ENCODE measurements around the gene MTMR12. TPM values are rescaled to one million over a fixed set of nuclear protein-coding genes. Genes with fewer than 3 reads are reported as not detected.

Gene MTMR12
- total and polyA plus RNA-seq, 2 experiments from 2014 or later: 18.3 to 51.6 TPM

DNA sequence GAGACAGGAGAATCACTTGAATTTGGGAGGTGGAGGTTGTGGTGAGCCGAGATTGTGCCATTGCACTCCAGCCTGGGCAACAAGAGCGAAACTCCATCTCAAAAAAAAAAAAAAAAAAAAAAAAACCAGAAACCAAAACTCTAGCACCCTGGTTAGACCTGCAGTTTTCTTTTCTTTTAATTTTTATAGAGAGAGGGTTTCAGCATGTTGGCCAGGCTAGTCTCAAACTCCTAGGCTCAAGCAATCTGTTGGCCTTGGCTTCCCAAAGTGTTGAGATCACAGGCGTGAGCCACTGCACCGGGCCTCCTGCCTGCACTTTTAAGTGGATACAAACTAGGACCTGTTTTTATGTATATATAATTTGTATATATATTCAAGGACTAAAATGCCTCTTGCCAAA, 12.9 kb upstream of the MTMR12 start (continued):
- TF ChIP-seq JUNB (IDR thresholded peaks at IDR 0.05; ENCODE audit: unreplicated experiment) (no peak), ZNF331 (CRISPR knock-in tag; IDR thresholded peaks at IDR 0.05; ENCODE audit: low read depth) (no peak)

DNA sequence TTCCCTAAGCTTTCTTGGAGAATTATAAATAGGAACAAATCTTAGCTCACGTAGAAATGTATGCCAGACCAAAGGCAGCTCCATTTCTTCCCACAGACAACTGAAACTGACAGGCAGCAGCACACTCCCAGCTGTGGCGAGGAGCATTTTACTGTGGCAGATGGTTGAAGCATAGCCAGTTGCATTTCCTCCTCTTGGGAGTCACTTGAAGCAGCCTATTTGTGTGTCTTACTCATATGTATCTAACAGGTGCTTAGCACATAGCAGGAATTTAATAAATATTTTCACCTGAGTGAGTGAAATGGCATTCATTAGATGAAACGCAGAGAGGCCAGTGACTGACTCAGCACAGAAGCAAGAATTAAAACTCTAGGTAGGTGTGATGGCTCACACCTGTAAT, 12.3 kb upstream of the MTMR12 start:
- Mint-ChIP-seq H3K27ac (no peak overlapping the region), H3K4me3 (no peak overlapping the region), H3K4me1 (peaks cover 2% of the 10 kb centered on the region; the same call in 1 of the 3 replicates), H3K27me3 (ENCODE audit: insufficient read depth, low read depth, poor library complexity) (peaks cover 4% of the 10 kb centered on the region), H3K9me3 (peaks cover 5% of the 10 kb centered on the region; the same call in 2 of the 3 replicates), H3K36me3 (ENCODE audit: low read depth) (no peaks in the 10 kb centered on the region)
- no peak for TF ChIP-seq STAT1 (IDR thresholded peaks at IDR 0.05; ENCODE audit: unreplicated experiment)
- TF ChIP-seq, protein P1, sequence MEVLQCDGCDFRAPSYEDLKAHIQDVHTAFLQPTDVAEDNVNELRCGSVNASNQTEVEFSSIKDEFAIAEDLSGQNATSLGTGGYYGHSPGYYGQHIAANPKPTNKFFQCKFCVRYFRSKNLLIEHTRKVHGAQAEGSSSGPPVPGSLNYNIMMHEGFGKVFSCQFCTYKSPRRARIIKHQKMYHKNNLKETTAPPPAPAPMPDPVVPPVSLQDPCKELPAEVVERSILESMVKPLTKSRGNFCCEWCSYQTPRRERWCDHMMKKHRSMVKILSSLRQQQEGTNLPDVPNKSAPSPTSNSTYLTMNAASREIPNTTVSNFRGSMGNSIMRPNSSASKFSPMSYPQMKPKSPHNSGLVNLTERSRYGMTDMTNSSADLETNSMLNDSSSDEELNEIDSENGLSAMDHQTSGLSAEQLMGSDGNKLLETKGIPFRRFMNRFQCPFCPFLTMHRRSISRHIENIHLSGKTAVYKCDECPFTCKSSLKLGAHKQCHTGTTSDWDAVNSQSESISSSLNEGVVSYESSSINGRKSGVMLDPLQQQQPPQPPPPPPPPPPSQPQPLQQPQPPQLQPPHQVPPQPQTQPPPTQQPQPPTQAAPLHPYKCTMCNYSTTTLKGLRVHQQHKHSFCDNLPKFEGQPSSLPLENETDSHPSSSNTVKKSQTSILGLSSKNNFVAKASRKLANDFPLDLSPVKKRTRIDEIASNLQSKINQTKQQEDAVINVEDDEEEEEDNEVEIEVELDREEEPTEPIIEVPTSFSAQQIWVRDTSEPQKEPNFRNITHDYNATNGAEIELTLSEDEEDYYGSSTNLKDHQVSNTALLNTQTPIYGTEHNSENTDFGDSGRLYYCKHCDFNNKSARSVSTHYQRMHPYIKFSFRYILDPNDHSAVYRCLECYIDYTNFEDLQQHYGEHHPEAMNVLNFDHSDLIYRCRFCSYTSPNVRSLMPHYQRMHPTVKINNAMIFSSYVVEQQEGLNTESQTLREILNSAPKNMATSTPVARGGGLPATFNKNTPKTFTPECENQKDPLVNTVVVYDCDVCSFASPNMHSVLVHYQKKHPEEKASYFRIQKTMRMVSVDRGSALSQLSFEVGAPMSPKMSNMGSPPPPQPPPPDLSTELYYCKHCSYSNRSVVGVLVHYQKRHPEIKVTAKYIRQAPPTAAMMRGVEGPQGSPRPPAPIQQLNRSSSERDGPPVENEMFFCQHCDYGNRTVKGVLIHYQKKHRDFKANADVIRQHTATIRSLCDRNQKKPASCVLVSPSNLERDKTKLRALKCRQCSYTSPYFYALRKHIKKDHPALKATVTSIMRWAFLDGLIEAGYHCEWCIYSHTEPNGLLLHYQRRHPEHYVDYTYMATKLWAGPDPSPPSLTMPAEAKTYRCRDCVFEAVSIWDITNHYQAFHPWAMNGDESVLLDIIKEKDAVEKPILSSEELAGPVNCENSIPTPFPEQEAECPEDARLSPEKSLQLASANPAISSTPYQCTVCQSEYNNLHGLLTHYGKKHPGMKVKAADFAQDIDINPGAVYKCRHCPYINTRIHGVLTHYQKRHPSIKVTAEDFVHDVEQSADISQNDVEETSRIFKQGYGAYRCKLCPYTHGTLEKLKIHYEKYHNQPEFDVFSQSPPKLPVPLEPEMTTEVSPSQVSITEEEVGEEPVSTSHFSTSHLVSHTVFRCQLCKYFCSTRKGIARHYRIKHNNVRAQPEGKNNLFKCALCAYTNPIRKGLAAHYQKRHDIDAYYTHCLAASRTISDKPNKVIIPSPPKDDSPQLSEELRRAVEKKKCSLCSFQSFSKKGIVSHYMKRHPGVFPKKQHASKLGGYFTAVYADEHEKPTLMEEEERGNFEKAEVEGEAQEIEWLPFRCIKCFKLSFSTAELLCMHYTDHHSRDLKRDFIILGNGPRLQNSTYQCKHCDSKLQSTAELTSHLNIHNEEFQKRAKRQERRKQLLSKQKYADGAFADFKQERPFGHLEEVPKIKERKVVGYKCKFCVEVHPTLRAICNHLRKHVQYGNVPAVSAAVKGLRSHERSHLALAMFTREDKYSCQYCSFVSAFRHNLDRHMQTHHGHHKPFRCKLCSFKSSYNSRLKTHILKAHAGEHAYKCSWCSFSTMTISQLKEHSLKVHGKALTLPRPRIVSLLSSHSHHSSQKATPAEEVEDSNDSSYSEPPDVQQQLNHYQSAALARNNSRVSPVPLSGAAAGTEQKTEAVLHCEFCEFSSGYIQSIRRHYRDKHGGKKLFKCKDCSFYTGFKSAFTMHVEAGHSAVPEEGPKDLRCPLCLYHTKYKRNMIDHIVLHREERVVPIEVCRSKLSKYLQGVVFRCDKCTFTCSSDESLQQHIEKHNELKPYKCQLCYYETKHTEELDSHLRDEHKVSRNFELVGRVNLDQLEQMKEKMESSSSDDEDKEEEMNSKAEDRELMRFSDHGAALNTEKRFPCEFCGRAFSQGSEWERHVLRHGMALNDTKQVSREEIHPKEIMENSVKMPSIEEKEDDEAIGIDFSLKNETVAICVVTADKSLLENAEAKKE (CRISPR knock-in tag; IDR thresholded peaks at IDR 0.05): no peak
- TF ChIP-seq, protein P2, sequence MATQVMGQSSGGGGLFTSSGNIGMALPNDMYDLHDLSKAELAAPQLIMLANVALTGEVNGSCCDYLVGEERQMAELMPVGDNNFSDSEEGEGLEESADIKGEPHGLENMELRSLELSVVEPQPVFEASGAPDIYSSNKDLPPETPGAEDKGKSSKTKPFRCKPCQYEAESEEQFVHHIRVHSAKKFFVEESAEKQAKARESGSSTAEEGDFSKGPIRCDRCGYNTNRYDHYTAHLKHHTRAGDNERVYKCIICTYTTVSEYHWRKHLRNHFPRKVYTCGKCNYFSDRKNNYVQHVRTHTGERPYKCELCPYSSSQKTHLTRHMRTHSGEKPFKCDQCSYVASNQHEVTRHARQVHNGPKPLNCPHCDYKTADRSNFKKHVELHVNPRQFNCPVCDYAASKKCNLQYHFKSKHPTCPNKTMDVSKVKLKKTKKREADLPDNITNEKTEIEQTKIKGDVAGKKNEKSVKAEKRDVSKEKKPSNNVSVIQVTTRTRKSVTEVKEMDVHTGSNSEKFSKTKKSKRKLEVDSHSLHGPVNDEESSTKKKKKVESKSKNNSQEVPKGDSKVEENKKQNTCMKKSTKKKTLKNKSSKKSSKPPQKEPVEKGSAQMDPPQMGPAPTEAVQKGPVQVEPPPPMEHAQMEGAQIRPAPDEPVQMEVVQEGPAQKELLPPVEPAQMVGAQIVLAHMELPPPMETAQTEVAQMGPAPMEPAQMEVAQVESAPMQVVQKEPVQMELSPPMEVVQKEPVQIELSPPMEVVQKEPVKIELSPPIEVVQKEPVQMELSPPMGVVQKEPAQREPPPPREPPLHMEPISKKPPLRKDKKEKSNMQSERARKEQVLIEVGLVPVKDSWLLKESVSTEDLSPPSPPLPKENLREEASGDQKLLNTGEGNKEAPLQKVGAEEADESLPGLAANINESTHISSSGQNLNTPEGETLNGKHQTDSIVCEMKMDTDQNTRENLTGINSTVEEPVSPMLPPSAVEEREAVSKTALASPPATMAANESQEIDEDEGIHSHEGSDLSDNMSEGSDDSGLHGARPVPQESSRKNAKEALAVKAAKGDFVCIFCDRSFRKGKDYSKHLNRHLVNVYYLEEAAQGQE (IDR thresholded peaks at IDR 0.05; ENCODE audit: unreplicated experiment): no peak
- TF ChIP-seq CREB1 (CRISPR knock-in tag; IDR thresholded peaks at IDR 0.05; ENCODE audit: low read depth): no peak
- TF ChIP-seq, protein P3, sequence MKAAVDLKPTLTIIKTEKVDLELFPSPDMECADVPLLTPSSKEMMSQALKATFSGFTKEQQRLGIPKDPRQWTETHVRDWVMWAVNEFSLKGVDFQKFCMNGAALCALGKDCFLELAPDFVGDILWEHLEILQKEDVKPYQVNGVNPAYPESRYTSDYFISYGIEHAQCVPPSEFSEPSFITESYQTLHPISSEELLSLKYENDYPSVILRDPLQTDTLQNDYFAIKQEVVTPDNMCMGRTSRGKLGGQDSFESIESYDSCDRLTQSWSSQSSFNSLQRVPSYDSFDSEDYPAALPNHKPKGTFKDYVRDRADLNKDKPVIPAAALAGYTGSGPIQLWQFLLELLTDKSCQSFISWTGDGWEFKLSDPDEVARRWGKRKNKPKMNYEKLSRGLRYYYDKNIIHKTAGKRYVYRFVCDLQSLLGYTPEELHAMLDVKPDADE (IDR thresholded peaks at IDR 0.05): no peak
- no peak for TF ChIP-seq POLR2AphosphoS5 (IDR thresholded peaks at IDR 0.05; ENCODE audit: low read depth)
- TF ChIP-seq NANOG (IDR thresholded peaks at IDR 0.05; ENCODE audit: borderline replicate concordance): no peak
- no peak for TF ChIP-seq ZNF331 (CRISPR knock-in tag; IDR thresholded peaks at IDR 0.05; ENCODE audit: low read depth)
- no peak for TF ChIP-seq ZNF114 (CRISPR knock-in tag; IDR thresholded peaks at IDR 0.05)
- TF ChIP-seq EZH2 (IDR thresholded peaks at IDR 0.05; ENCODE audit: low read depth, unreplicated experiment): no peak
- TF ChIP-seq, protein P4, sequence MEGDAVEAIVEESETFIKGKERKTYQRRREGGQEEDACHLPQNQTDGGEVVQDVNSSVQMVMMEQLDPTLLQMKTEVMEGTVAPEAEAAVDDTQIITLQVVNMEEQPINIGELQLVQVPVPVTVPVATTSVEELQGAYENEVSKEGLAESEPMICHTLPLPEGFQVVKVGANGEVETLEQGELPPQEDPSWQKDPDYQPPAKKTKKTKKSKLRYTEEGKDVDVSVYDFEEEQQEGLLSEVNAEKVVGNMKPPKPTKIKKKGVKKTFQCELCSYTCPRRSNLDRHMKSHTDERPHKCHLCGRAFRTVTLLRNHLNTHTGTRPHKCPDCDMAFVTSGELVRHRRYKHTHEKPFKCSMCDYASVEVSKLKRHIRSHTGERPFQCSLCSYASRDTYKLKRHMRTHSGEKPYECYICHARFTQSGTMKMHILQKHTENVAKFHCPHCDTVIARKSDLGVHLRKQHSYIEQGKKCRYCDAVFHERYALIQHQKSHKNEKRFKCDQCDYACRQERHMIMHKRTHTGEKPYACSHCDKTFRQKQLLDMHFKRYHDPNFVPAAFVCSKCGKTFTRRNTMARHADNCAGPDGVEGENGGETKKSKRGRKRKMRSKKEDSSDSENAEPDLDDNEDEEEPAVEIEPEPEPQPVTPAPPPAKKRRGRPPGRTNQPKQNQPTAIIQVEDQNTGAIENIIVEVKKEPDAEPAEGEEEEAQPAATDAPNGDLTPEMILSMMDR (conservative IDR thresholded peaks at IDR 0.05; ENCODE audit: low read depth in 2 of 2): no peak
- TF ChIP-seq EZH2phosphoT487 (IDR thresholded peaks at IDR 0.05; ENCODE audit: unreplicated experiment): no peak
- no peak for TF ChIP-seq JUNB (IDR thresholded peaks at IDR 0.05; ENCODE audit: unreplicated experiment)
- DNase-seq (ENCODE audit: low spot score) (no peak), ATAC-seq (no peak)
- no peaks in the 10 kb centered on the region for H3K4me1 ChIP-seq (ENCODE audit: insufficient read depth)
- no peaks in the 10 kb centered on the region for H3K9me2 ChIP-seq (ENCODE audit: insufficient read depth)
- no peak overlapping the region for H3K27ac ChIP-seq (ENCODE audit: low read depth)
- H3K36me3 ChIP-seq (ENCODE audit: insufficient read depth): no peaks in the 10 kb centered on the region
- no peaks in the 10 kb centered on the region for H3K27me3 ChIP-seq (ENCODE audit: insufficient read depth)
- no peaks in the 10 kb centered on the region for H4K20me1 ChIP-seq (replicated peaks; ENCODE audit: insufficient read depth)
- H3K79me2 ChIP-seq (replicated peaks; ENCODE audit: insufficient read depth): no peaks in the 10 kb centered on the region
- H3K4me2 ChIP-seq: no peak overlapping the region
- H3K4me3 ChIP-seq: no peak overlapping the region
- no peak overlapping the region; the same call in 1 of the 2 replicates for H2AFZ ChIP-seq
- no peaks in the 10 kb centered on the region for H3F3A ChIP-seq (replicated peaks; ENCODE audit: low read depth)

All from GM23338 (cell line).